HL-60 (cell line): ENCODE results near the gene EDRF1.

Source experiments
- DNase-seq, 2 experiments: peaks; one replicate each; pipeline ENCODE4 v3.0.0-alpha.2; 2010 to 2020; ENCODE audit warnings: low read depth in 1 of 2, low spot score in 1 of 2
- H3K27ac ChIP-seq: fragments of 250-450 bp; sonication (Bioruptor Pico); replicated peaks from 2 replicates; pipeline ENCODE4 v1.5.1; 2020; ENCODE audit warnings: mild to moderate bottlenecking, moderate library complexity
- H3K27me3 ChIP-seq: fragments of 250-450 bp; sonication (Bioruptor Pico); 2 replicates; pipeline ENCODE4 v1.5.1; 2021; ENCODE audit warnings: mild to moderate bottlenecking, moderate library complexity; ENCODE audit not compliant: insufficient read depth, poor library complexity, severe bottlenecking
- H3K4me3 ChIP-seq: replicated peaks from 2 replicates; pipeline ENCODE4 v1.5.1; 2011; ENCODE audit warnings: mild to moderate bottlenecking, control low read depth, low read length; ENCODE audit not compliant: insufficient read depth
- GABPA ChIP-seq: IDR thresholded peaks from 2 replicates; pipeline ENCODE4 v1.6.1; 2012; ENCODE audit warnings: low read depth
- POLR2AphosphoS5 ChIP-seq: IDR thresholded peaks from 2 replicates; pipeline ENCODE4 v1.6.1; 2012; ENCODE audit warnings: low read depth
- SPI1 ChIP-seq: IDR thresholded peaks from 2 replicates; pipeline ENCODE4 v1.6.1; 2012; ENCODE audit warnings: low read depth, mild to moderate bottlenecking, borderline replicate concordance
- TF ChIP-seq, protein P1 (sequence below): IDR thresholded peaks from one replicate; pipeline ENCODE4 v1.5.1; 2011; ENCODE audit warnings: low read length, control low read depth, inconsistent platforms; ENCODE audit not compliant: insufficient read depth
- TF ChIP-seq, protein P2 (sequence below): IDR thresholded peaks from 2 replicates; pipeline ENCODE4 v1.6.1; 2012; ENCODE audit warnings: low read depth; ENCODE audit not compliant: insufficient replicate concordance

EDRF1 gene

DNA sequence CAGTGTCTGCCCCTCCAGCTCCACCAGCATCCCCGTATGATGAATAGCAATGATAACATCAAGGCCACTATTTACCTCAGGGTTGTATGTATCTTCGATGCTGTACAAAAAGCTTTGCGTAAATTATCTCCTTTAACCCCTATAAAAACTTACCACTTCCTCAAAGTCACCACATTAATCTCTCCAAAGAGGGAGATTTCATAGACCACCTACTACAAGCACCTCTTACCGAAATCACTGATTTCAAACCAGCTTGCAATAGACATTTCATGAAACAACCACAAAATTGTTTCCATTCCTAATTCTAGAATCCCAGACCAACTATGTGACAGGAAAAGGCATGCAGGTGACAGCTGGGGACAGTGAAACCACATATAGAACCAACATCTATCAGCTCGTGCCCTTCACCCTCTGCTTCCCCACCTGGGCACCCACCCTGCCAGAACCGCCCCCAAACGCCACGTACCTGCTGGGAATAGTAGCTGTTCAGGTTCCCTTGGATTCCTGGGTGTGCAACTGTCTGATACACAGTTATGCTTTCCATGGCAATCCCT is 76.2 kb downstream of the EDRF1 start:
- DNase-seq: no peak
- TF ChIP-seq SPI1 (0 out of 2 replicates have a peak, but pooled peaks have one; percentile 3), POLR2AphosphoS5 (no peak)
- TF ChIP-seq, protein P1, sequence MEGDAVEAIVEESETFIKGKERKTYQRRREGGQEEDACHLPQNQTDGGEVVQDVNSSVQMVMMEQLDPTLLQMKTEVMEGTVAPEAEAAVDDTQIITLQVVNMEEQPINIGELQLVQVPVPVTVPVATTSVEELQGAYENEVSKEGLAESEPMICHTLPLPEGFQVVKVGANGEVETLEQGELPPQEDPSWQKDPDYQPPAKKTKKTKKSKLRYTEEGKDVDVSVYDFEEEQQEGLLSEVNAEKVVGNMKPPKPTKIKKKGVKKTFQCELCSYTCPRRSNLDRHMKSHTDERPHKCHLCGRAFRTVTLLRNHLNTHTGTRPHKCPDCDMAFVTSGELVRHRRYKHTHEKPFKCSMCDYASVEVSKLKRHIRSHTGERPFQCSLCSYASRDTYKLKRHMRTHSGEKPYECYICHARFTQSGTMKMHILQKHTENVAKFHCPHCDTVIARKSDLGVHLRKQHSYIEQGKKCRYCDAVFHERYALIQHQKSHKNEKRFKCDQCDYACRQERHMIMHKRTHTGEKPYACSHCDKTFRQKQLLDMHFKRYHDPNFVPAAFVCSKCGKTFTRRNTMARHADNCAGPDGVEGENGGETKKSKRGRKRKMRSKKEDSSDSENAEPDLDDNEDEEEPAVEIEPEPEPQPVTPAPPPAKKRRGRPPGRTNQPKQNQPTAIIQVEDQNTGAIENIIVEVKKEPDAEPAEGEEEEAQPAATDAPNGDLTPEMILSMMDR: no peak
- TF ChIP-seq, protein P2, sequence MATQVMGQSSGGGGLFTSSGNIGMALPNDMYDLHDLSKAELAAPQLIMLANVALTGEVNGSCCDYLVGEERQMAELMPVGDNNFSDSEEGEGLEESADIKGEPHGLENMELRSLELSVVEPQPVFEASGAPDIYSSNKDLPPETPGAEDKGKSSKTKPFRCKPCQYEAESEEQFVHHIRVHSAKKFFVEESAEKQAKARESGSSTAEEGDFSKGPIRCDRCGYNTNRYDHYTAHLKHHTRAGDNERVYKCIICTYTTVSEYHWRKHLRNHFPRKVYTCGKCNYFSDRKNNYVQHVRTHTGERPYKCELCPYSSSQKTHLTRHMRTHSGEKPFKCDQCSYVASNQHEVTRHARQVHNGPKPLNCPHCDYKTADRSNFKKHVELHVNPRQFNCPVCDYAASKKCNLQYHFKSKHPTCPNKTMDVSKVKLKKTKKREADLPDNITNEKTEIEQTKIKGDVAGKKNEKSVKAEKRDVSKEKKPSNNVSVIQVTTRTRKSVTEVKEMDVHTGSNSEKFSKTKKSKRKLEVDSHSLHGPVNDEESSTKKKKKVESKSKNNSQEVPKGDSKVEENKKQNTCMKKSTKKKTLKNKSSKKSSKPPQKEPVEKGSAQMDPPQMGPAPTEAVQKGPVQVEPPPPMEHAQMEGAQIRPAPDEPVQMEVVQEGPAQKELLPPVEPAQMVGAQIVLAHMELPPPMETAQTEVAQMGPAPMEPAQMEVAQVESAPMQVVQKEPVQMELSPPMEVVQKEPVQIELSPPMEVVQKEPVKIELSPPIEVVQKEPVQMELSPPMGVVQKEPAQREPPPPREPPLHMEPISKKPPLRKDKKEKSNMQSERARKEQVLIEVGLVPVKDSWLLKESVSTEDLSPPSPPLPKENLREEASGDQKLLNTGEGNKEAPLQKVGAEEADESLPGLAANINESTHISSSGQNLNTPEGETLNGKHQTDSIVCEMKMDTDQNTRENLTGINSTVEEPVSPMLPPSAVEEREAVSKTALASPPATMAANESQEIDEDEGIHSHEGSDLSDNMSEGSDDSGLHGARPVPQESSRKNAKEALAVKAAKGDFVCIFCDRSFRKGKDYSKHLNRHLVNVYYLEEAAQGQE: no peak
- Histone ChIP-seq H3K27me3 (no peaks in the 10 kb centered on the region), H3K27ac (no peak overlapping the region), H3K4me3 (no peak overlapping the region)

DNA sequence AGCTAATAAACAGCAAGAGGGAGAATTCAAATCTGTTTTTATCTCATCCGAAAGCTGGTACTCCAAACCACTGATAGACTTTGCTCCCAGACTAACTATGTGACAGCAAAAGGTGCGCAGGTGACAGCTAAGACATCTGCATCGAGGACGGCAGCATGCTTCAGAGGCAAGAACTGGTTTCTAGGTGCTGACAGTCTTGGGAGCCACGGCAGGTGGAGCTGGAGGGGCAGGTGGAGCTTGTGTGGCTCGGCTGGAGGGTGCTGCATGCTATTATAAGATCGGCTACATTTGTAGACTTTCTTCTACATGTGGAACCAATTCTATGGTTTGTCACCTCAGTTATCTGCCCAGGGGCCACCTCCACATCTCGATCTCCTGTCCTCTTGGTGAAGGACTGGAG is 77.9 kb downstream of the EDRF1 start:
- Histone ChIP-seq H3K4me3 (no peak overlapping the region), H3K27me3 (no peaks in the 10 kb centered on the region), H3K27ac (no peak overlapping the region)
- TF ChIP-seq, protein P1: no peak
- TF ChIP-seq, protein P2: no peak
- TF ChIP-seq GABPA: no peak
- no peak for TF ChIP-seq POLR2AphosphoS5
- TF ChIP-seq SPI1: no peak
- DNase-seq: no peak

DNA sequence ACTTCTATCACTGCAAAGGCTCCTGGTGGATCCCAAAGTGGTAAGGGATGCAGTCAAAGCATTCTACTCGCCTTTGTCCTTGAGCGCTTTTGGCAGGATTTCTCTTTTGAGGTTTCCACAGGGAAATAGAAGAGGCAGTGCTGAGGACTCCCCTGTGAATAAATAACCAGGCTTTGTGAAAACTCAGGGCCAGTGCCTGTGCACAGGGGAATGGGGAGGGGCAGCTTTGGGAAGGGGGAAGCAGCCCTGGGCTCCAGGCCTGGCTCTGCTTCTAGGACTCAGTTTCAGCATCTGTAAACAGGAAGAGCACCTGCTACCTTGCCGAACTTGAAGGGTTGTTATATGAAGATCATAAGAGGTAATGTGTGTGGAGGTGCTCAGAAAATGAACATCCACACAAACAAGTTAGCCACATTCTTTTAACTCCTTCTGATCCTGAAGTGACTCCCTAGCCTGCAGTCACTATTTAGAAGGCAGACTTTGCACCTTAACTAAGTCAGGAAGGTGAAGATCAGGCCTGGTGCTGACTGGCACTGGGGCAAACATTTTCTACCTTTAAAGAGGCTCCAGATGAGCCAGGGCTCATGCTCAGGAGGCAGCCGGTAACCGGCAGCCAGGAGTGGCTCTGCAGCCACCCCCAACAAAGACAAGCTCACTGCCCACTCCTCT is 78.6 kb downstream of the EDRF1 start:
- DNase-seq: no peak
- no peak overlapping the region for H3K27ac ChIP-seq
- H3K27me3 ChIP-seq: no peaks in the 10 kb centered on the region
- TF ChIP-seq GABPA (no peak), SPI1 (no peak), POLR2AphosphoS5 (no peak)
- TF ChIP-seq, protein P2: no peak
- TF ChIP-seq, protein P1: no peak
- no peak overlapping the region for H3K4me3 ChIP-seq
